SKM-1 (cell line): Measurements from ENCODE around the gene NPY4R.
"Not testable (repeated sequence)": the region's sequence is repeated elsewhere in the genome, so short reads cannot be mapped to it uniquely, and the experiment has no call there.

Experiments
- DNase-seq: peaks from one replicate; lab custom pipeline; 2025; ENCODE audit not compliant: unreplicated experiment; lab: John Stamatoyannopoulos, UW

NPY4R gene

DNA sequence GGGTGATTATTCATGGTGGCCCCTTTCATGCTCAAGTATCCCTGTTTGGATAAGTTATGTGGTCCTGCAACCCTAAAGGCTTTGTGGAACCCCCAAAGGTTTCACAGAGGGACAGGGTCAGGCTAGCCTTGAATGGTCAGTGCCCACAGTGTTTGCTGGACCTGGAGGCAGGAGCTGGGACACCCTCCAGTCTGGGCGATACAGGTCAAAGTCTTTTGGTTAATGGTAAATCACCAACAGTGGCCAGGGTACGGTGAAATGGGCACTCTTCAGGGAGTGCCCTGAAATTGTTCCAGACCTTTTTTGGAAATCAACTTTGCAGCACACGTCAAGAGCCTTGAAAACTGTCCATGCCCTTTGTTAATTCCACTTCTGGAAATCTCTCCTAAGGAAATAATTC is 8.7 kb downstream of the NPY4R start:
- DNase-seq: not testable (repeated sequence)

DNA sequence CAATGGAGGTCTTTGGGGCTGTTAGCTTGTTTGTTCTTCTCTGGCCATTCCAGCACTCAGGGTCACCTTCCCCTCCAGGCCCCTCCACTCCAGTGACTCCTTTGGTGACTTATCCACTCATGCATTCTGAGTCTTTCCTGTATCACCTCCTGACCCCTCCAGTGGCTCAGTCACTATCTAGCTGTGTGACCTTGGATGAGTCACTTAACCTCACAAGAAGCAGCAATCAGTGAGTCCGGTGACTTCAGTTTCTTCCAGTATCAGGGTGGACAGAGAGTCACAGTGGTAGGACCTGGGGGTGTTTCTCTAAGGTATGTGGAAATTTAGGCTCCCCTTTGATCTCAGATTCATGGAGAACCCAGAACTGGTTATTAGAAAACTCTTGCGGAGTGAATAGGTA is 9.8 kb downstream of the NPY4R start:
- not testable (repeated sequence) for DNase-seq

DNA sequence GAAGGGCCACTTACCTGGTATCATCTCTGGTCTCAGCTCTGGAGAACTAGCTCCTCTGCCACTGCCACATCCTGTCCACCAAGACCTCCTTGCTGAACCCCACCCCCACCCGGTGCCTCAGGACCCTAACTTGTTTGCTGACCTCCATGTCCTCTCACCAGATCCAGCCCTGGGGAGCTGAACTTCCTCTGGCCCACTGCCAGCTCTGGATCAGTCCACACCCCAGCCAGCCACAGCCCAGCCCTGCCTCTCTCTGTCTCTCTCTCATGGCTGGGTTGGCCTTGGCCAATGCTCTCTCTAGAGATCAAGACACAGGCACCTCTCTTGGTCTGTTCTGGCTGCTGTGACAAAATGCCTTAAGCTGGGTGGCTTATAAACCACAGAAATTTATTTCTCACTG is 14.4 kb downstream of the NPY4R start:
- DNase-seq: not testable (repeated sequence)

DNA sequence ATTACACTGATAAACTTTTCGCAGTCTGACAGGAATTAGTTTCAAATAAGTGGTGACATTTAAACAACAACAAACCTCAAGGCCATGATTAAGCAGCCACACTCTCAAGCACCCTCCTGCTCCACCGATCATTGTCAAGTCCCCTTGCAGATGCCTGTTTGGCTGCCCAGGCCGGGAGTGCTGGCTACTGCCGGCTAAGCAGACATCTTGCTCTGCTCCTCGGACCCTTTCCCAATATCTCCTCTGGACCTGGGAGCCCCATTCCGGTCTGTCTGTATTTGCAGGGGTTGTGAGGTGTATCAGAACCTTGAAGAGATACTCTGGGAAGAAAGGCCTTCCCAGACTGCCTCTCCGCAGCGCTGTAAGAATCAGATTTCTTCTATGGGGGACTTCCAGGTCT is 14.9 kb downstream of the NPY4R start:
- not testable (repeated sequence) for DNase-seq

DNA sequence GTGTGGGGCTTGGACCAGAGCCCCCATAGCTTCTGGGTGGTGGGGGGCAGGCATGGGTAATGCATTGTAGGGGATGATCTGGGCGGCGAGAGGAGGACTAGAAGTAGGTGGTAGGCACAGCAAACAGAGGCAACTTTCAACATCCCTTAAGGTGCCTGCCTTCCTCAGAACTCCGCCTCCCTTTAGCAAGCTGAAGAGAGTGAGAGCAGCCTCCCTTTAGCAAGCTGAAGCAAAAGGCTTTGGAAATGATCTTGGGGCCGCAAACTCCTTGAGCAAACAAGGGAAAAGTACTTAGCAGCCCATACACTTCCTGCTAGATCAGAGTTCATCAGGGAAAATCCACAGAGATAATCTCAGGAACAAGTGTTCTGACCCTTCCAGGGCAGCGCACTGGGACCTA is 18.3 kb downstream of the NPY4R start:
- not testable (repeated sequence) for DNase-seq

DNA sequence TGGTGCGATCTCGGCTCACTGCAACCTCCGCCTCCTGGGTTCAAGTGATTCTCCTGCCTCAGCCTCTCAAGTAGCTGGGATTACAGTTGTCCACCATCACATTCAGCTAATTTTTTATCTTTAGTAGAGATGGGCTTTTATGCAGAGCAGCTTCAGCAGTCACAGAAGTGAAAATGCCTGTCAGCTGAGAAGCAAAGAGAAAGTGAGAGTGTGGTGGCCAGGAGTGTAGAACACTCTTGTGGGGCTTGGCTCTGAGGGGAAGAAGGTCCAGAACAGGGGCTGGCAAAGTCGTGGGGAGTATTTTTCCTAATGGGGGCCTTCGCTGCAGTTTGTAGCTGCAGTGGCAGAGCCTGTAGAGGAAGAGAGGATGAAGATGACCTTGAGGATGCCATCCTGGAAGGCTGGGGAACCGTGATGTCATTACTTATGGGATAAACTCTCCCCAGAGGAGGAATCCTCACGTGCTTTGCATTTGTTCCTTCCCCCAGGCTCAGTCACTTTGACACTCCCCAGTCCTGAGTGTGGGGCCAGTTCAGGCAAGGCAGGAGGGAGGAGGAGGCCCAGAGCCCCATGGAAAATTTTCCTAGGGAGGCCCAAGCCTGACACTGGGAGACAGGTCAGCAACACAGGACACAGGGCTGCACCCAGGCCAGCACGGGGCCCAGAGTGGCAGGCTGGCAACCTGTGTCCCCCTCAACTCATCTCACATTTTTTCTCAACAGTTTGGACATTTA is 20.2 kb downstream of the NPY4R start:
- not testable (repeated sequence) for DNase-seq

DNA sequence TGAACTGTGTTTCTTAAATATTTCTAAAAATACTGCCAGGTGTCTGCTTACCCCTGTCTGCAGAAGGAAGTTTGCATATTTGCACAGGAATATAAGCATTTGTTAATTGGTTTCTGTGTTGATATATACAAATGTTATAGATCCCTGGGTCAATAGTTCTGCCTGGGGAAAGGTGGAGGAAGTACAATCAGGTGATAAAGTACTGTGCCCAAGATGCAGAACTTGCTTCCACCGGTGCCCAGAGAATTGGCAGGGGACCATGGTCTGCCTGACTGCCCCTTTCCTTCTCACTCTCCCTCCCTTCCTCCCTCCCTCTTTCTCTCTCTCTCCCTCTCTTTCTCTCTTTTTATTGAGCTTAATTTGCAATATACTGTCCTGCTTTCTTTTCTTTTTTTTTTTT is 22.3 kb downstream of the NPY4R start:
- DNase-seq: not testable (repeated sequence)

DNA sequence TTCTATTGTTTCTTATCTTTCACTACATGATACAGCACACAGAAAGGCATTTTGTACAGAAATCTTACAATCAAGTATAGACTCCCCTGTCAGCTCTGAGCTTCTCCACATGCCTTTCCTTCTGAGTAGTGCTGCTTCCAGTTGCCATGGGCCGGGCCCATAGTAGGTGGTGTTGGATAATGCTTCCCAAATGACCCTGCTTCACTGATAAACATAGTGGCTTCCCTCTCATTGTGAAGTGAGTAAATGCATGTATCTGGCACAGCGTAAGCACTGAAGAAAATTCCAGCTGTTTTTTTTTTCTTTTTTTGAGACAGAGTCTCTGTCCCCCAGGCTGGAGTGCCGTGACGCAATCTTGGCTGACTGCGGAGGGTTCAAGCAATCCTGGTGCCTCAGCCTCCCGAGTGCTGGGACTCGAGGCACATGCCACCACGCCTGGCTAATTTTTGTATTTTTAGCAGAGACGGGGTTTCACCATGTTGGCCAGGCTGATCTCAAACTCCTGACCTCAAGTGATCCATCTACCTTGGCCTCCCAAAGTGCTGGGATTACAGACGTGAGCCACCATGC is 23.0 kb downstream of the NPY4R start:
- not testable (repeated sequence) for DNase-seq

DNA sequence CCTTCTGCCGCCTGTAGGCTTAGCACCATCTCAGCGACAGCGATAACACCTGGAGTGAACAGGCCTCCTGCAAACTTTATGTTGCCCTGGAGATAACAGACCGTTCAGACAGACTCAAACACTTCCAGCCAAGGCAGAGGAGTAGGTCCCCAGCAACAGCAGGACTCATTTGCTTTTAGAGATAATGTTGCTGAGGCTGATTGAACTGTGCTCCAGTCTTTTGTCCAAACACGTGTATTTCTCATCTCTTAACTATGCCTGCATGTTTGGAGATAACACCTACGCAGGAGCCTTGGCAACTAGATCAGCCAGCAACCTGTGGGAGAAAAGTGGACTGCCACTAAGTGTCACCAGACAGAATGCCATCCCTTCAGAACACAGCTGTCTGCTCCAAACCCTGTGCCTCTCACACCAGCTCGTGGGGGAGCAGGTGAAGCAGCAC is 23.9 kb downstream of the NPY4R start:
- DNase-seq: not testable (repeated sequence)

DNA sequence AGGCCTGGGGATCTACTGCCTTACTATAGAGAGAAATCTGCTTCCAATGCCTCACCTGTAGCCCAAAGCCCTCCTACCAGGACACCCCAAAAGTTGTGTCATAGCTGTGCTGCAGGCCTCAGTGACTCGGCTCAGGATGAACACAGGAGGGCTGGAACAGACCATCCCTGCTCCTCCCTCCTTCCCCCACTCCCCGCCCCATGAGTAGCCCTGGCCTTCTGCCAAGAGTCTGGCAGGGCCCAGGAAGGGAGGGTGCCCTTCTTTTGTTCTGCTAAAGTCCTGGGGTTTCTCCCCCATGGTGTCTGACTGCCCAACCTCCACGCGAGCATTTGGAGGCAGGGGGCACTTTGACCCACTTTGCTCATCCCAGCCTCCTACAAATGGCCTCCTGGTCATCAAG is 24.8 kb downstream of the NPY4R start:
- DNase-seq: not testable (repeated sequence)

DNA sequence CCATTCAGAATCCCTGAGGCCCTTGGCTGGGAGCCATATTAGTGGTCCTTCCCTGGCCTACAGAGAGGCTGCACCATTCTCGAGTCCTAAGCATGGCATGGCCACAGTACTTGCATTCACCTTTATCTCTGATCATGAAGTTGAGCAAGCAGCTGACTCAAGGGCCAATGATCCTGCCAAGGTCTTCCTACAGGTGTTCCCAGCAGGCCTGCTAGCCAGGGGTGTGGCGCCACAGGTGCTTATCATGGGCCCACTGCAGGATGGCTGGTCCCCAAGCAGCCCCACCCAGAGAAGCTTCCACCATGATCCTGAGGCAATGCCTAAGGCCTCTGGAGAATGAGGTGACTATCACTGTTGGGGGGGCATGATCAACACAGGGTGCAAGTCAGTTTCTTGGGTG is 42.2 kb downstream of the NPY4R start:
- not testable (repeated sequence) for DNase-seq

DNA sequence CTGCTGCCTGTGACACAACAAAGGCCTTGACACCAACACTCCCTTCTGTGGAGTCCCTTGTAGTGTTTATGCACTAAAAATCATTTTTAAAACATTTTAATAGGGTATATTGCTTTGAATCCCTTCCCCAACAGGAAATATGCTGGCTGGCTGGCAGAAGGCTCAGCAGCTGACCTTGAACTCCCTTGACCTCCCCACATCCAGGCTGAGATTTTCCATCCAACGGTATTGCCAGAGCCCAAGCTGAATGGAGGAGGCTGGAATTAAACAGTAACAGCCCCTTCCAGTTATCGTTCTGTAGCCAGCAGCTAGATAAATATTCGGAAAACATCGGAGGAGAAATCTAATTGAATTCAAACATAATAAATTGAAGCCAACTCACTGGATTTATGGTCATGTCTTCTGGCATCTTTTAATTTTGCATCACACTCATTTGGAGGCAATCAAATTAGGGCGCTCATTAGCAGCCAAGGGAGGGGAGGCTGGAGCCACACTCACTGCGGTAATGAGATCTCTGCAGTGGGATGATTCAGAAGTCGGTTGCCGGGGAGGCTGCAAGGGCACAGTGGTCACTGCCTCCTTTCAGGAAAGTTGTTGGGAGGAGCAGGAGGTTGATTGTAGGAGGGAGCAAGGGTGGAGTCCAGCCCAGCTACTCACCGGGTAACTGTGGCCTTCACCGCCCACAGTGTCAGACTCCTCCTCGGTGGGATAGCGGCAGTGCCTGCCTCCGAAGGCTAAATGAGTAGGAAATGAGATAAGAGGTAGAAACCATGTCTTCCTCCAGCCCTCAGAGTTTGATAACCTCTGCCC is 46.0 kb downstream of the NPY4R start:
- DNase-seq: not testable (repeated sequence)

DNA sequence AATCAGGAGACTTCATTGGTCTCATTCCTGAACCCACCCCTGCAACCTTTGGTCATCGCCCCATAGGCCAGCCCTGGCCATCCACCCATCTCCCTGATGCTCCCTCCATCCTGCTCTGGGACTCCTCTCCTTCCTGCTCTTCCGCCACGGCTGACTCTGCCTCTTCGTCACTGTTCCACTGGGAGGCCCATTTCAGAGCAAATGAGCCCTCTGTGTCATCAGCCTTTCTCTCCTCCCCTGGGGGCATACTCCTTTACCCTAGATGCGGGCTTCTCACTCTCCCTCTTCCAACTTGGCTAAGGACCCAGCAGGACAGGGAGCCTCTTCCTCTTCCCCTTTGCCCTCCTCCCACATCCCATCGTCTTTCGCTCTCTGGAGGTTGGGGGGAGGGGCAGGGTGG is 47.5 kb downstream of the NPY4R start:
- not testable (repeated sequence) for DNase-seq

DNA sequence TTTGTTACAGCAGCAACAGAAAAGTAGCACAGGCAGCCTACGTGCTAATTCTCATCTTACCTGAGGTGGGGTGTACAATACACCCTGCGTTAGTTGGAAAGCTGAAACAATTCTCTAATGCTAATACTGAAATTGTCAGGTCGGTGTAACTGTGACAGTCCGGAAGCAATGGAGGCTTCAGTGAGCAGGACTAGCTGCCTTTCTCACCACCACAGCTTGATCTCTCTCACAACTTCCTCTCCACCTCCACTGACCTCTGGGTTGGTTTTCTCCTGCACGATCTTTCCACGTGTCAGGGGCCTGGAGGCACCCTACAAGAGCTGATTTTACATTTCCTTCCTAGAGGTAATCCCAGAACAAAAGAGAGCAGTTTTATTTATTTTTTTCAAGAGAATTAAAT is 50.5 kb downstream of the NPY4R start:
- not testable (repeated sequence) for DNase-seq

DNA sequence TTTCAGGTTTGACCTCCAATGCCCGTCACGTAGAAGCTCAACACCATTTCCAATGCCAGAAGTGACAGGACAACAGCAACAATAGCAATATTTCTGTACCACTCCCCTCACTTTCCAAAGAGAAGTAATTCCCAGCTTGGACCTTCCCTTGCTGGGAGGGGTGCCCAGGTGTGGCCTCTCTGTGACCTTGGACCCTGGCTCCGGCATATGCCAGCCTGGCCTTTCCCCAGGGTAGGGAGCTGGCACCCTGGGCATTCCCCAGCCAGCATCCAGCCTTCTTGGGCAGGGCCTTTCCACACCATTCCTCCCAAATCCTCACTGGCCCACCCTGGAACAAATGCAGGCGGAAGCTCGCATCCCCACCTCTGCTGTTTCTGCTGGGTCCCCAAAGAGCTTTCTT is 53.1 kb downstream of the NPY4R start:
- not testable (repeated sequence) for DNase-seq

DNA sequence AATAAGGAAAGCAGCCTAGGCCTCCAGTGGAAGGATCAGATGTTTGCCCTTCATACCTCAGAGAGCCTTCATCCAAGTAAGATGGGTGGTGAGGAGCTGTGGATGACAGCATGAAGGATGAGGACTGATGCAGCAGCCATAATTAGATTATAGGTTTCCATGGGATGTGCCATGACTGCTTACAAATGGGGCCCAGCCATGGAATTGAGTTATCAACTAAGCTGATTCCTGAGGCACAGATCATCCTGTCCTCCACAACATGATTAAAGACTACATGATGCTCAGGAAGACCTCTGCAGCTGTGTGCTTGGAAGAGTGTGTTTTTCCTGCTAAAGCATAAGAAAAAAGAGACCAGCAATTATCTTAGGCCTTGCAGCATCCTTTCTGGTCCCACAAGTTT is 54.6 kb downstream of the NPY4R start:
- not testable (repeated sequence) for DNase-seq
